Middle frontal gyrus (tissue), 1 donor: Measurements from ENCODE around the gene CLTRN.
"Not testable (repeated sequence)": the region's sequence is repeated elsewhere in the genome, so short reads cannot be mapped to it uniquely, and the experiment has no call there.

ENCODE experiments used
- DNase-seq: peaks from one replicate; pipeline ENCODE4 v3.0.0-alpha.2; 2015; ENCODE audit warnings: low spot score; ENCODE audit errors: extremely low spot score

The CLTRN gene

DNA sequence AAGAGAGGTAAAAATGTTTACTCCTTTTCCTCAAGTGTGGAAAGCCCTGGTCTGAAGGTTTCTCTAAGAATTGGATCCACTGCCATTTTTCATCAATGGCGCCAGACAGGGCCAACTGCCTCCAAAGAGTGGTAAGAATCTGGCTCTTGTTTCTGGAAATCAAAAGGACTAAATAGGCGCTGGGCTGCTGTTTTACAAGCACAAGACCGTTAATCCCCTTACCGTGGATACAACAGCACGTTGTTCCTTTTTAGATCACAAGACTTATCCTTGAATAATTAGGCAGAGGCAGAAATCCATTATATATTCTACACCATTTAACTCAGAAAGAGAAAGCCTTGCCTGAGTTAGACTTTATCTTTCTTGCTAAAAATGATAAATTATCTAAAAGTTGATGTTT, 10.6 kb downstream of the CLTRN start:
- DNase-seq: no peak

DNA sequence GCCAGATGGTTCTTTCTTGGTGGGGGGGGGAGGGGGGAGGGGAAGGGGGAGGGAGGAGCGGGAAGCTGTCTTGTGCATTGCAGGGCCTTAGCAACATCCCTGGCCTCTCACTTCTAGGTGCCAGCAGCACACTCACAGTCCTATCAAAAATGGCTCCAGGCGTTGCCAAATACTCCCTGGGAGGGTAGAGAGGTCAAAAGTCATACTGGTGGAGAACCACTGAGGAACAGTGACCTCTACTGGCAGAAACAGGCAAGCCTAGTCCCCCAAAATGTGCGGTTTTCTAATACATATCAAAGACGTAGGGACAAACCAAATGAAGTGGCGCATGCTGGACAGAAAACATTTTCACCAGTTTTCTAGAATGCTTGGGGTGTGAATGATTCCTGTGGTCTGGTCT, 17.1 kb downstream of the CLTRN start:
- not testable (repeated sequence) for DNase-seq

DNA sequence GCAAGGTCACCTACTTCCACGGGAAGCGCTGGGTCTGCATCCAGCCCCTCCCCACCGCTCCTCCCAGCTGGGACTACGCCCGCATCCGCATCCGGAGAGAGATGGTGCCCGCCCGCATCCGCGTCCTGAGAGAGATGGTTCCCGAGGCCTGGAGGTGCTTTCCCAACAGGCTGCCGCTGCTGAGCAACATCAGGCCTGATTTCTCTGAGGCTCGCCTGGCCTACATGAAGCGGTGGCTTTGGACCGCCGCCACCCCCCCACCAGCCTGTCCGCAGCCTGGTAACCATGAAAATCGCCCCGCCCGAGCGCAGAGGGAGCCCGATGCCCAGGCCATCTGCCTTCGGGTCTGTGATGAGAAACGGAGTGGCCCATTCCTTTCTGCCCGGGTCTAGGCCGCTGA, 18.1 kb downstream of the CLTRN start:
- no peak for DNase-seq

- no peak for DNase-seq
These were observed 18.6 kb downstream of the CLTRN start for GRCh38 chrX:15646031-15646430.

DNA sequence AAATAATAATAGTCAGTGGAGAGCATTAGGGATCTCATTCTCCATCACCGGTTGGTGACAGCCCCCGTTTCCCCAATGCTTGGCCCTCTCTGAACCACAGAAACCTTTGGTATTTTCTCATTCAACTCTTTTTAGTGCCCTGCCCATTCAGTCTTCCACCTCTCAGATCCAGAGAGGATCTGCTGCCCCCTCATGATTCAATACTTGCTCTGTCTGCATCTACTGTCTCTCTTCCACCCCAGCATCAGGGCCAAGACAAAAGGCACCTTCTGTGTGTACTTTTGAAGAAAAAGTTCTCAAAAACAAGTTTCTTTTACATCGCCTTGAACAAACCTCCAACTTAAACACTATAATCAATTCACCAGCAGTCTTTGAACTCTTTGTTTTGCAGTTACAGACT, 19.3 kb downstream of the CLTRN start:
- DNase-seq: no peak

- DNase-seq: no peak
These were observed 20.1 kb downstream of the CLTRN start for GRCh38 chrX:15644560-15644872.

DNA sequence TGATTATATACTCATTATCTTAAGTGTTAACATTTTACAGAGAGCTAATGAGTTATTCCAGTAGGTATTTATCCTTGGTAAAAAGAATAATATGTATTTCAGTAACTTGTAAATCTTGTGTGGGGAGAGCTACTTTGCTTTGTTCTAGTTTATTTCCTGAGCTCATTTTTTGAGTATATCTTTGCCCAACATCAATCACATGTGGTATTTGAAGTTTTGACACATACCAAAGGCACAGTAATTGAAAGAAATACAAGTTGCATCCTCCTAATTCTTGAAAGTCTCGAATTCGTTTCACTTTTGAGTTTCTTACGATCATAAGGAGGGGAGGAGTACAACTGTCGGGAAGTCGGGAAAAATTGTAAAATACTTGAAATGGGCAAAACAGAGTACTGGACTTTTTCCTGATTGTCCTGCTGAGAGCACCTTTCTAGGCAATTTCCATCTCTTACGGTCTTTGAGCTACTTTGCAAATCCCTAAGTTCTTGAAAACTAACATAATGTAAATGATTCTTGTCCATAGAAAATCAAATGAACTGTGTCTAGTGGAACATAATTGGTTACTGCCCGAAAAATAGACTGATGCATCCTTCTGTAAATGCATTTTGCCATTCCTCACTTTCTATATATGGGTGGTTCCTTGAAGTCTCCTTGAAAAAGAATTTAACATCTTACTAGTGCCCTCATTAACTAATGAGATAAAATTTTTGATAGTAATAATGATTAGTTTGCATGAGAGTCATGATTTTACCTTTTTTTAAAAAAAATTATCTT, 20.6 kb downstream of the CLTRN start:
- no peak for DNase-seq

DNA sequence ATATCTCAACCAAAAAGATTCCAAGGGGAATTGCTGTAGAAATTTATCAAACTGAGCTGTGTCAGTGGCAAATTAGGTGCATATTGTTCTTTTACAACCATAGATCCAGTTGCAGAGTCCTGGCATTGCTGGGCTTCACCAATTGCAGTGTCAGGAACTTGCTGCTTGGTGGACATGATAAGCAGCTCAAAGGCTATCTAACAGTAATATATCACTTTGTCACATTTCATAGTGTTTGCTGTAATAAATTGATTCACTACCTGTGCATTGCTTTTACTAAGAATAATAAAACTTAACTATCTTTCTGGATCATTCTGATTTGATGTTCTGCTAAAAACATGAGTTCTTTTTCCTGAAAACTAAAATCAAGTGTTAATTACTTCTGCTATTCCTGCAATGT, 33.0 kb downstream of the CLTRN start:
- DNase-seq: no peak

- DNase-seq: no peak
These were observed 41.6 kb downstream of the CLTRN start for GRCh38 chrX:15623054-15623453.

DNA sequence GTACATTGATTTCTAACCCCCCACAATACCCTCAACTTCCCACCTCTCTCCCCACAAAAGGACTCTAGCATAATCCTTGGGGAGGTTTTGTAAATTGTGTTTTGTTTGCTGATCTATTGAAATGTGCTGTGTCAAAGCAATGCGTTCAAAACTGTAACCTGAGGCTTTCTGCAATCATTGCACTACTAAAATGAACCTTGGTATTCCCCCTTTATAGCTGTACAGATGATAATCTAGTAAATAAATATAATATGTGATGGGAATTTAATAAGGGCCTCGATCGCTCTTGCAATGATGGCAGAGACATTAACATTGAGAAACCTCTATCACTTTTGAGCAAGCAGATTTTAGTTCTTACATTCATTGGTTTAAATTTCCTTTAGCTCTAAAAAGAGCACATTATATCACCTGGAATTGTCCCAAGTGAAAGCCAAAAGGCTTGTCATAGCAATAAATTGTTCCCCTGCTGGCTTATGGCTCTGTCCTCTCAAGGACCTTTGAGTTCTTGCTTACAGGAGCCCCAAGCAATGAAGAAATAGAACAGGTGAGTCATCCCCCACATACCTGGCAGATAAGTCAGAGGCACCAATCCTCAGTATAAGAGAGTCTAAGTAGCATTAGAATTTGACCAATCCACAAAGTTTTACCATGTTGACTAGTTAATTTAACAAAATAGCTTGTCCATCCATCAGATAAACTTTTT, 45.4 kb downstream of the CLTRN start:
- DNase-seq: no peak

DNA sequence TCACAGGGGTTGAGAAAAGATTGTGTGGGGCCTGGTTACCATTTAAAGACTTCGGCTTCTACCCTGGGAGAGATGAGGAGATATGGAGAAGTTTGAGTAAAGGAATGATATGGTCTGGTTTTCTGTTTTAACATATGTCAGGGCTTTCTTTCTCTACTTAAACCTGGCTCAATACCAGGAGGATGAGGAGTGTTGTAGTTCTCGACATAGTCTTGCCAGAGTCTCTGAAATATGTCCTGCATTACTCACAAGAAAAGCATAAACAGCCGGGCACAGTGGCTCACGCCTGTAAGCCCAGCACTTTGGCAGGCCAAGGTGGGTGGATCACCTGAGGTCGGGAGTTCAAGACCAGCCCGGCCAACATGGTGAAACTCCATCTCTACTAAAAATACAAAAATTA, 47.5 kb downstream of the CLTRN start:
- DNase-seq: no peak

DNA sequence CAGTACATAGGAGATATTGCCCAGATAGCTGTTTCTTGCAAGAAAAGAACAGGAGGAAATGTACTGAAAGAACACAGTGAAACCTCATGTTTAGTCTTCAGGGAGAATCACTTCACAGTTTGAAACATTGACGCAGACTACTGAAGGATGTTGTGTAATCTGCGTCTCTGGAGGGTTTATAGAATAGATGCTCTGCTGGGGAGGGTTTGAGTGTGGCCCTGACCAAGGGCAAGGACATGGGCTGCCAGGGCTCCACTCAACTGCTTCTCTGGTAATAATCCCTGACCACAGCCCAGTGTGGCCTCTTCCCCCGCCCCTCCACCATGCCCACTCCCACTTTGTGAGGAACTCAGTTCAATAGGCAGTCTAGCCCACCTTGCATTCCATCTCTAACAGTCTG, 48.1 kb downstream of the CLTRN start:
- DNase-seq: no peak

DNA sequence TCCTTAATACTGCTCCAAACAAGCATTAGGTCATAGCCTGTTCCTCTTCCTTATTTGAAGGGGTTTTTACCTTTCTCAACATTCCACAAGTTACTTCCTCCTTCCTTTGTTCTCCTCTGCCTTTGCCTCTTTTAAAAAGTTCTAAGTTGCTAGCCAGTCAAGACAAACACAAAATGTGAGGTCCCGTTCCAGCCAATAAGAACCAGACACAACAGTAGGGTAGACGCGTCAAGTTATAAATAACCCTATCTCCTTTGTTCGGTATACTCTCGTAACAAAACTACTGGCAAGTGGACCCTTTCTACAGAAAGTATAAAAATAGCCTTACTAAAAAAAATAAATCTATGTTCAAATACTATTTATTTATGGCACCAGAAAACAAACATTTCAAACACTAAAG, 57.5 kb downstream of the CLTRN start:
- DNase-seq: no peak

GRCh38 chrX:15606136-15606535, 58.5 kb downstream of the CLTRN start:
- no peak for DNase-seq

- DNase-seq: no peak
These were observed 59.4 kb downstream of the CLTRN start for GRCh38 chrX:15605226-15605625.

DNA sequence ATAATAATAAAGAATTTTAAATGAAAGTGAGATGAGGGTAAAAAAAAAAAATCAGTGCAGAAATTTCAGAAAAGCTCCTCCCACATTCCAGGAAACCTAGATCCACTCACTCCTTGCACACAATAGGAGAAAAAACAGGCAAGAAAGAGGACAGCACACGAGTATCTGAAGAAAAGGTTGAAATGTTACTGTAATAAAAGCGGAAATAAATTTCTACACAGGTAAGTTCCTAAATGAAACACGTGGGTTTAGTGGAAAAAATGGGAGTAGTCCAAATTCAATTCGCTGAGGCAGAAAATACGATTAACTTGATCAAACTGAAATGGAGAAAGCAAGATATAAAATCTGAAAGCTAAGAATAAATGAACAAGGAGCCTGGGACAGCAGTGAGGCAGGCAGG, 61.8 kb downstream of the CLTRN start:
- DNase-seq: no peak

GRCh38 chrX:15601932-15602331, 62.7 kb downstream of the CLTRN start:
- no peak for DNase-seq

- no peak for DNase-seq
These were observed 63.9 kb downstream of the CLTRN start, which contains the start of gene ACE2 for GRCh38 chrX:15600745-15601144. Gene ACE2 (minus strand): TSS chrX:15600960. CDS start chrX:15600911, 49 bp downstream.

- DNase-seq: no peak
These were observed 64.6 kb downstream of the CLTRN start for GRCh38 chrX:15600049-15600448.

DNA sequence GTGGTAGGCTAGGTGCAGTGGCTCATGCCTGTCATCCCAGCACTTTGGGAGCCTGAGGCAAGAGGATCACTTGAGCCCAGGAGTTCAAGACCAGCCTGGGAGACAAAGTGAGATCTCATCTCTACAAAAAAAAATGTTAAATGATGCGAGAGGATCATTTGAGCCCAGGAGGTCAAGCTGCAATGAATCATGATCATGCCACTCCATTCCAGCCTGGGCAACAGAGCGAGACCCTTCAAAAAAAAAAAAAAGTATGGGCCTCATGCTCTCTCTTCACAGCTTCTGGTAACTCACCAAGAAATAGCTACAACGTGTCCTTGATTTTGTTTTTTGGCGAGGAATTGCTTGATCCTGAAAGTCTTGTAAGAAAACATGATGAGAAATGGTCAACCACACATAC, 65.1 kb downstream of the CLTRN start:
- no peak for DNase-seq

GRCh38 chrX:15598026-15598425, 66.6 kb downstream of the CLTRN start:
- DNase-seq: no peak

DNA sequence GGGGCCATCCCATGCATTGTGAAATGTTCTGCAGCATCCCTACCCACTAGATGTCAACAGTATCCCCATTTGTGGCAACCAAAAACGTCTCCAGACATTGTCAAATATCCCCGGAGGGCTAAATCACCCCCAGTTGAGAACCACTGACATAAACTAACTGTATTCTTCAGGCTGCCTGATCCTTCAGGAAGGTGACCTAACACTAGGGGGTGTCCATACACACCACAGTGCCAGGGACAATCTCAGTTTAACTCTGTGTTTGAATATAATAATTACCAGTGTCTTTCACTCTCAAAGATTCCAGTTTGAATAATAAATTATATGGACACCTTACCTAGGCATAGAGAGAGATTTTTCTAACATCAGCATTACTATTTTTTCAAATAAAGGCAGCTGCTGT, 70.2 kb downstream of the CLTRN start:
- no peak for DNase-seq
